22Rv1 (cell line): ENCODE data around the gene SCGB3A1.

ENCODE experiments used
- CTCF ChIP-seq: fragments of 450-650 bp; IDR thresholded peaks from 2 replicates; pipeline ENCODE4 v1.5.1; 2017; ENCODE audit warnings: mild to moderate bottlenecking
- ZFX ChIP-seq: fragments of 450-650 bp; IDR thresholded peaks from 2 replicates; pipeline ENCODE4 v1.6.1; 2017; ENCODE audit warnings: antibody characterized with exemption, borderline replicate concordance

DNA sequence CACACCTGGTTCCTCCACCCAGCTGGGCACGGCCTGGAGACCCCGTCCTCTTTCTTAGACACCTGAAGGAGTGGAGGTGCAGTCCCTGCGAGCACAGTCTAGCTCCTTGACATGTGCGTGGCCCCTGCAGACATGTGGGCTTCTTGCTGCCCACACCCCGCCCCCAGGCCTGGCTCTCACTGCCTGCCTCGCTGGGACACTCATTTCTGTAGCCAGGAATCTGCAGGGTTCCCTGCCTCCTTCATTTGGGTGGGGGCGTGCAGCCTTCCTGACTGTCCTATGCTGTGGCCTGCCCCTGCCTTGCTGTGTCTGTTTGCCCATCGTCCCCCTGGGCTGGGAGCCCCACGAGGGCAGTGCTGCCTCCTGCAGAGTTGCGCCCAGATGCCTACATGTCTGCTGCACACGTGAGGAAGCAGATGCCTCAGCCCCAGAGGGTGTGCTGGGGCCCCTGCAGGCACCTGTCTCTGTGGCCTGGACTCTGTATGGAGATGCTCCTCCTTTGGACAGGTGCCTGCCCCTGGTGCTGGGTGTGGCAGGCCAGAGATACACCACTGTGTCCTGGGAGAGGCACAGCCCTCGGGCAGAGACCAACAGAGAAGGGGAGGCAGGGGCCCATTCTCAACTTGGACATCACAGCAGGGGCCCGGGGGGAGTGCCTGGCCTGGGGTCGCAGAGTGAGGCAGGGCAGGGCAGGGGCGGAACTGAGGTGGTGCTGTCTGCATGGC is 35.5 kb upstream of the SCGB3A1 start:
- TF ChIP-seq CTCF, result no peak
- no peak for TF ChIP-seq ZFX
